ENCODE measurements around the gene PTCD3. TPM values are rescaled to one million over a fixed set of nuclear protein-coding genes. Genes with fewer than 3 reads are reported as not detected.

PTCD3 gene
- total RNA-seq, 1 donor from 2014 or later: 66.1 TPM

- Histone ChIP-seq H3K36me3 (ENCODE audit: control insufficient read depth, insufficient read depth, low read length) (no peaks in the 10 kb centered on the region), H3K27me3 (ENCODE audit: control insufficient read depth, insufficient read depth, low read length) (no peaks in the 10 kb centered on the region), H3K4me3 (ENCODE audit: low read depth, low read length) (no peak overlapping the region)
- no peak for TF ChIP-seq CTCF (IDR thresholded peaks at IDR 0.05; ENCODE audit: insufficient read depth, low read length, poor library complexity, severe bottlenecking)
- no peak for DNase-seq (ENCODE audit: low read depth)
Observed at GRCh38 chr2:86075886-86076285, 30.1 kb upstream of the PTCD3 start.

- peak; percentile 53 for TF ChIP-seq CTCF (IDR thresholded peaks at IDR 0.05; ENCODE audit: insufficient read depth, low read length, poor library complexity, severe bottlenecking)
- no peak for DNase-seq (ENCODE audit: low read depth)
- H3K36me3 ChIP-seq (ENCODE audit: control insufficient read depth, insufficient read depth, low read length): no peaks in the 10 kb centered on the region
- H3K27me3 ChIP-seq (ENCODE audit: control insufficient read depth, insufficient read depth, low read length): no peaks in the 10 kb centered on the region
- H3K4me3 ChIP-seq (ENCODE audit: low read depth, low read length): no peak overlapping the region
Observed at GRCh38 chr2:86078774-86079545, 27.1 kb upstream of the PTCD3 start.

GRCh38 chr2:86079981-86080911 is 25.8 kb upstream of the PTCD3 start:
- H3K36me3 ChIP-seq (ENCODE audit: control insufficient read depth, insufficient read depth, low read length): no peaks in the 10 kb centered on the region
- DNase-seq (ENCODE audit: low read depth): no peak
- no peaks in the 10 kb centered on the region for H3K27me3 ChIP-seq (ENCODE audit: control insufficient read depth, insufficient read depth, low read length)
- TF ChIP-seq CTCF (IDR thresholded peaks at IDR 0.05; ENCODE audit: insufficient read depth, low read length, poor library complexity, severe bottlenecking): peak; percentile 89
- no peak overlapping the region for H3K4me3 ChIP-seq (ENCODE audit: low read depth, low read length)

- DNase-seq (ENCODE audit: low read depth): no peak
- H3K36me3 ChIP-seq (ENCODE audit: control insufficient read depth, insufficient read depth, low read length): peaks cover 1% of the 10 kb centered on the region
- no peak overlapping the region for H3K4me3 ChIP-seq (ENCODE audit: low read depth, low read length)
- no peaks in the 10 kb centered on the region for H3K27me3 ChIP-seq (ENCODE audit: control insufficient read depth, insufficient read depth, low read length)
- no peak for TF ChIP-seq CTCF (IDR thresholded peaks at IDR 0.05; ENCODE audit: insufficient read depth, low read length, poor library complexity, severe bottlenecking)
Observed at GRCh38 chr2:86081724-86082123, 24.3 kb upstream of the PTCD3 start.

- Histone ChIP-seq H3K36me3 (ENCODE audit: control insufficient read depth, insufficient read depth, low read length) (peaks cover 1% of the 10 kb centered on the region), H3K27me3 (ENCODE audit: control insufficient read depth, insufficient read depth, low read length) (no peaks in the 10 kb centered on the region), H3K4me3 (ENCODE audit: low read depth, low read length) (no peak overlapping the region)
- no peak for DNase-seq (ENCODE audit: low read depth)
- no peak for TF ChIP-seq CTCF (IDR thresholded peaks at IDR 0.05; ENCODE audit: insufficient read depth, low read length, poor library complexity, severe bottlenecking)
Observed at GRCh38 chr2:86082756-86083155, 23.3 kb upstream of the PTCD3 start.
